HAP-1 (cell line): Measurements from ENCODE around the gene TRIM24.
"Not testable (repeated sequence)": the region's sequence is repeated elsewhere in the genome, so short reads cannot be mapped to it uniquely, and the experiment has no call there.

ENCODE experiments used
- DNase-seq, 2 experiments: peaks; one replicate each; pipeline ENCODE4 v3.0.0-alpha.2; 2016 to 2020; ENCODE audit warnings: low spot score in 2 of 2
- H3K27me3 ChIP-seq: fragments of 250-450 bp; sonication (Bioruptor Pico); 2 replicates; pipeline ENCODE4 v1.5.1; 2020; ENCODE audit warnings: low read depth, mild to moderate bottlenecking, moderate library complexity
- H3K36me3 ChIP-seq: fragments of 250-450 bp; sonication (Bioruptor Pico); replicated peaks from 2 replicates; pipeline ENCODE4 v1.5.1; 2020; ENCODE audit warnings: mild to moderate bottlenecking
- H3K4me1 ChIP-seq: fragments of 250-450 bp; sonication (Bioruptor Pico); 2 replicates; pipeline ENCODE4 v1.5.1; 2020; ENCODE audit warnings: mild to moderate bottlenecking
- H3K4me3 ChIP-seq: fragments of 250-450 bp; sonication (Bioruptor Pico); 2 replicates; pipeline ENCODE4 v1.5.1; 2020; ENCODE audit warnings: mild to moderate bottlenecking, moderate library complexity
- H3K9me3 ChIP-seq: fragments of 250-450 bp; sonication (Bioruptor Pico); 2 replicates; pipeline ENCODE4 v1.5.1; 2020; ENCODE audit warnings: mild to moderate bottlenecking, moderate library complexity
- in situ Hi-C: fragments of 300-500 bp; cut with MboI; formaldehyde crosslinking; loops from 3 replicates; pipeline ENCODE4 v1.14.3; 2020; ENCODE audit warnings: low sequenced_read_pairs, inconsistent platforms, mixed read lengths

Gene TRIM24

GRCh38 chr7:138440460-138440859 is 19.6 kb upstream of the TRIM24 start:
- H3K9me3 ChIP-seq: no peaks in the 10 kb centered on the region
- H3K36me3 ChIP-seq: no peaks in the 10 kb centered on the region
- in situ Hi-C loops: no loop called here
- no peak for DNase-seq
- H3K27me3 ChIP-seq: no peaks in the 10 kb centered on the region
- no peak overlapping the region for H3K4me3 ChIP-seq
- H3K4me1 ChIP-seq: peaks cover 6% of the 10 kb centered on the region

GRCh38 chr7:138442822-138443221 is 17.2 kb upstream of the TRIM24 start:
- no peak for DNase-seq

GRCh38 chr7:138449580-138449979 is 10.5 kb upstream of the TRIM24 start:
- in situ Hi-C loops: no loop called here
- DNase-seq: peak in 1 of 2 experiments; percentile 50
- no peaks in the 10 kb centered on the region for H3K36me3 ChIP-seq

More at GRCh38 chr7:138442822-138443221, 17.2 kb upstream of the TRIM24 start:
- Histone ChIP-seq H3K9me3 (no peaks in the 10 kb centered on the region), H3K4me1 (peaks cover 6% of the 10 kb centered on the region), H3K4me3 (no peak overlapping the region), H3K27me3 (no peaks in the 10 kb centered on the region), H3K36me3 (no peaks in the 10 kb centered on the region)
- in situ Hi-C loops: no loop called here

GRCh38 chr7:138455609-138456008 is 4.5 kb upstream of the TRIM24 start:
- H3K4me3 ChIP-seq: no peak overlapping the region
- H3K27me3 ChIP-seq: no peaks in the 10 kb centered on the region
- no peaks in the 10 kb centered on the region for H3K36me3 ChIP-seq
- in situ Hi-C loops: no loop called here
- peaks cover 9% of the 10 kb centered on the region for H3K4me1 ChIP-seq
- DNase-seq: no peak
- H3K9me3 ChIP-seq: no peaks in the 10 kb centered on the region

More at GRCh38 chr7:138449580-138449979, 10.5 kb upstream of the TRIM24 start:
- Histone ChIP-seq H3K4me1 (no peaks in the 10 kb centered on the region), H3K4me3 (no peak overlapping the region), H3K27me3 (no peaks in the 10 kb centered on the region), H3K9me3 (no peaks in the 10 kb centered on the region; the same call in 1 of the 2 replicates)

- Histone ChIP-seq H3K9me3 (no peaks in the 10 kb centered on the region), H3K36me3 (no peaks in the 10 kb centered on the region), H3K27me3 (no peaks in the 10 kb centered on the region), H3K4me1 (peaks cover 9% of the 10 kb centered on the region), H3K4me3 (no peak overlapping the region)
- in situ Hi-C loops: no loop called here
- DNase-seq: no peak
These were observed 3.8 kb upstream of the TRIM24 start for GRCh38 chr7:138456220-138456619.

- Histone ChIP-seq H3K27me3 (no peaks in the 10 kb centered on the region), H3K9me3 (no peaks in the 10 kb centered on the region), H3K4me3 (no peak overlapping the region), H3K4me1 (peaks cover 9% of the 10 kb centered on the region), H3K36me3 (0 out of 2 replicates have a peak, but pooled peaks cover 6% of the 10 kb centered on the region)
- in situ Hi-C loops: no loop called here
- peak in 1 of 2 experiments; percentile 32 for DNase-seq
These were observed 1.3 kb upstream of the TRIM24 start for GRCh38 chr7:138458576-138459412.

- H3K27me3 ChIP-seq: no peaks in the 10 kb centered on the region
- peak overlapping the region; percentile 26 for H3K4me3 ChIP-seq
- DNase-seq: peak; percentile 95 to 97
- H3K9me3 ChIP-seq: no peaks in the 10 kb centered on the region
- peaks cover 6% of the 10 kb centered on the region; the same call in 1 of the 2 replicates for H3K36me3 ChIP-seq
- in situ Hi-C loops: no loop called here
- peaks cover 15% of the 10 kb centered on the region for H3K4me1 ChIP-seq
These were observed 465 bp upstream of the TRIM24 start for GRCh38 chr7:138459413-138460175.

GRCh38 chr7:138460649-138461607 is 869 bp downstream of the TRIM24 start:
- in situ Hi-C loops: no loop called here
- DNase-seq: peak; percentile 47 to 75
- Histone ChIP-seq H3K36me3 (peaks cover 6% of the 10 kb centered on the region; the same call in 1 of the 2 replicates), H3K27me3 (no peaks in the 10 kb centered on the region), H3K9me3 (no peaks in the 10 kb centered on the region), H3K4me1 (peaks cover 28% of the 10 kb centered on the region), H3K4me3 (peak overlapping the region; percentile 89)

GRCh38 chr7:138463291-138463618 is 3.2 kb downstream of the TRIM24 start:
- H3K9me3 ChIP-seq, H3K36me3 ChIP-seq, DNase-seq, H3K27me3 ChIP-seq, in situ Hi-C loops: not testable (repeated sequence)
- H3K4me3 ChIP-seq: peak overlapping the region; percentile 4
- H3K4me1 ChIP-seq: peaks cover 35% of the 10 kb centered on the region

GRCh38 chr7:138465046-138465445 is 5.0 kb downstream of the TRIM24 start:
- Histone ChIP-seq H3K27me3 (no peaks in the 10 kb centered on the region), H3K4me1 (peaks cover 30% of the 10 kb centered on the region), H3K9me3 (no peaks in the 10 kb centered on the region), H3K36me3 (peaks cover 10% of the 10 kb centered on the region; the same call in 1 of the 2 replicates), H3K4me3 (no peak overlapping the region)
- DNase-seq: no peak
- in situ Hi-C loops: no loop called here

GRCh38 chr7:138466069-138466756 is 6.2 kb downstream of the TRIM24 start:
- H3K4me3 ChIP-seq, in situ Hi-C loops, DNase-seq, H3K9me3 ChIP-seq, H3K27me3 ChIP-seq: not testable (repeated sequence)
- H3K4me1 ChIP-seq: peaks cover 30% of the 10 kb centered on the region
- H3K36me3 ChIP-seq: peaks cover 13% of the 10 kb centered on the region; the same call in 1 of the 2 replicates

GRCh38 chr7:138468244-138469123 is 8.4 kb downstream of the TRIM24 start:
- in situ Hi-C loops: no loop called here
- Histone ChIP-seq H3K27me3 (no peaks in the 10 kb centered on the region), H3K36me3 (peaks cover 7% of the 10 kb centered on the region; the same call in 1 of the 2 replicates), H3K9me3 (no peaks in the 10 kb centered on the region), H3K4me1 (peaks cover 30% of the 10 kb centered on the region), H3K4me3 (no peak overlapping the region)
- no peak for DNase-seq
